Upper lobe of left lung (tissue), 6 donors: ENCODE measurements around the gene MOBP. TPM values are rescaled to one million over a fixed set of nuclear protein-coding genes. Genes with fewer than 3 reads are reported as not detected.

Source experiments
- ATAC-seq, 2 donors: fragments of 200-7000 bp; cut with Tn5 transposase; one replicate each; pipeline ENCODE4 v1.9.1; 2022; ENCODE audit warnings: mild to moderate bottlenecking in 2 of 2, moderate library complexity in 2 of 2; ENCODE audit not compliant: low FRiP score in 2 of 2
- DNase-seq, 2 donors: peaks; one replicate each; pipeline ENCODE4 v3.0.0-alpha.2; 2019 to 2020
- H3K27ac ChIP-seq, 4 donors: fragments of 200-600 bp; sonication (generic); one replicate each; pipeline ENCODE4 v1.5.1; 2016 to 2019
- H3K27me3 ChIP-seq, 4 donors: fragments of 200-600 bp; sonication (generic); one replicate each; pipeline ENCODE4 v1.5.1; 2017 to 2019
- H3K36me3 ChIP-seq, 4 donors: fragments of 200-600 bp; sonication (generic); one replicate each; pipeline ENCODE4 v1.5.1; 2016 to 2019
- H3K4me1 ChIP-seq, 4 donors: fragments of 200-600 bp; sonication (generic); one replicate each; pipeline ENCODE4 v1.5.1; 2018 to 2019
- H3K4me3 ChIP-seq, 4 donors: fragments of 200-600 bp; sonication (generic); one replicate each; pipeline ENCODE4 v1.5.1; 2017 to 2019; ENCODE audit warnings: mild to moderate bottlenecking in 2 of 4, moderate library complexity in 1 of 4
- H3K9me3 ChIP-seq, 4 donors: fragments of 200-600 bp; sonication (generic); one replicate each; pipeline ENCODE4 v1.5.1; 2018 to 2019
- EP300 ChIP-seq, 4 donors: sonication (generic); formaldehyde crosslinking; IDR thresholded peaks; one replicate each; pipeline ENCODE4 v1.5.1; 2017; ENCODE audit warnings: antibody characterized with exemption in 4 of 4, control low read depth in 2 of 4
- POLR2A ChIP-seq, 4 donors: fragments of 450-650 bp; IDR thresholded peaks; one replicate each; pipeline ENCODE4 v1.5.1; 2016 to 2017; ENCODE audit warnings: antibody characterized with exemption in 4 of 4, mild to moderate bottlenecking in 2 of 4
- POLR2AphosphoS5 ChIP-seq, 2 donors: sonication (generic); formaldehyde crosslinking; IDR thresholded peaks; one replicate each; pipeline ENCODE4 v1.5.1; 2017; ENCODE audit warnings: antibody characterized with exemption in 2 of 2
- WGBS, 2 donors: methylation state at CpG; one replicate each; pipeline ENCODE4 v1.1.5; 2017 to 2018; 5-methylcytosine and 5-hydroxymethylcytosine counted together
- total RNA-seq, 6 donors: library from RNA; depleted of rRNA in 4 of 6; stranded (reverse); fragments of >200 nt in 4 of 6; gene quantifications; one replicate each; pipeline versions ENCODE4 v1.1.0 to v1.2.1, GENCODE V29; 2016 to 2021
- TF ChIP-seq, protein P1 (sequence below), 6 experiments: fragments of 450-650 bp in 4 of 6; fragments of 200-600 bp in 2 of 6; sonication (generic) in 2 of 6; IDR thresholded peaks; one replicate each; pipeline ENCODE4 v1.5.1; 2016 to 2019; ENCODE audit warnings: antibody characterized with exemption in 6 of 6
- donor health status: DM: no; HTN: no; CAD: no; lungs with moderate emphysema.
- donor health status: DM: no; HTN: yes; CAD: no; lungs with severe emphysema.

MOBP gene
- total RNA-seq, 6 donors from 2014 or later: 0.22 TPM; not detected in 5

DNA sequence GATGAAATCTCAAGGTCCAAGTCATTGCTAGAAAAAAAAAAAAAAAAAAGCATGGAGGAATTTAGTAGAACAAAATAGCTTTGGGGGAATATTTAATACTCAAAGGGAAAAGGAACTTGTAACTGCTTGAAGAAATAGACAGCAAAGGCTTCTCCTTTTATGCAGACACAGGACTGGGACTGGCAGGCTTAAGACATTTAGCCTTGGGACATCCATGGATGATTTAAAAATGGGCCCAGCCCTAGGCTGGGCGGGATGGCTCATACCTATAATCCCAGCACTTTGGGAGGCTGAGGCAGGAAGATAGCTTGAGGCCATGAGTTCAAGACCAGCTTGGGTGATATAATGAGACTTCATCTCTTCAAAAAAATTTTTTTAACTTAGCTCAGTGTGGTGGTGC is 41.2 kb upstream of the MOBP start:
- no peaks in the 10 kb centered on the region for H3K9me3 ChIP-seq
- H3K36me3 ChIP-seq: no peaks in the 10 kb centered on the region
- DNase-seq: no peak
- TF ChIP-seq EP300 (IDR thresholded peaks at IDR 0.05): no peak
- no peak for TF ChIP-seq POLR2A (IDR thresholded peaks at IDR 0.05)
- TF ChIP-seq, protein P1, sequence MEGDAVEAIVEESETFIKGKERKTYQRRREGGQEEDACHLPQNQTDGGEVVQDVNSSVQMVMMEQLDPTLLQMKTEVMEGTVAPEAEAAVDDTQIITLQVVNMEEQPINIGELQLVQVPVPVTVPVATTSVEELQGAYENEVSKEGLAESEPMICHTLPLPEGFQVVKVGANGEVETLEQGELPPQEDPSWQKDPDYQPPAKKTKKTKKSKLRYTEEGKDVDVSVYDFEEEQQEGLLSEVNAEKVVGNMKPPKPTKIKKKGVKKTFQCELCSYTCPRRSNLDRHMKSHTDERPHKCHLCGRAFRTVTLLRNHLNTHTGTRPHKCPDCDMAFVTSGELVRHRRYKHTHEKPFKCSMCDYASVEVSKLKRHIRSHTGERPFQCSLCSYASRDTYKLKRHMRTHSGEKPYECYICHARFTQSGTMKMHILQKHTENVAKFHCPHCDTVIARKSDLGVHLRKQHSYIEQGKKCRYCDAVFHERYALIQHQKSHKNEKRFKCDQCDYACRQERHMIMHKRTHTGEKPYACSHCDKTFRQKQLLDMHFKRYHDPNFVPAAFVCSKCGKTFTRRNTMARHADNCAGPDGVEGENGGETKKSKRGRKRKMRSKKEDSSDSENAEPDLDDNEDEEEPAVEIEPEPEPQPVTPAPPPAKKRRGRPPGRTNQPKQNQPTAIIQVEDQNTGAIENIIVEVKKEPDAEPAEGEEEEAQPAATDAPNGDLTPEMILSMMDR (IDR thresholded peaks at IDR 0.05): no peak
- TF ChIP-seq POLR2AphosphoS5 (IDR thresholded peaks at IDR 0.05): no peak
- H3K4me1 ChIP-seq: no peaks in the 10 kb centered on the region
- ATAC-seq: no peak
- H3K27ac ChIP-seq: no peak overlapping the region
- WGBS, 2 donors: 50% methylated on average over 1 of the region's 1 CpG
- H3K27me3 ChIP-seq: no peaks in the 10 kb centered on the region
- H3K4me3 ChIP-seq: no peak overlapping the region

DNA sequence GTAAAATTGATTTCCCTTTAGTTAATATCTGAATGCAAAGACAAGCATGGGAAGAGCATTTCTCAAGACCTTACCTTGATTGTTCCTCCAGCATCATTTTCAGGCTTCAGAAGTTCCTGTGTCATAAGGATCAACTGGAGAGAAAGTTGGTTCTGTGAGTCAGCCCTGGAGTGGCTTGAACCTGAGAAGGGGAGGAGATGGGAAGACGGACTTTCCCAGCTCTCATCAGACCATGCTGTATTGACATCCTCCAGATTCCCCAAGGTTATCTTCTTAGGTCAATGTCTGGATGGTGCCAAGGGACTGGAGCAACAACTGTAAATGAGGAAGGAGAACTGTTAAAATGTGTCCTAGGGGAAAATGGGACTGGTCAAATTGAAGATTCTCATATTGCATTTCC is 40.0 kb upstream of the MOBP start:
- ATAC-seq: no peak
- no peaks in the 10 kb centered on the region for H3K36me3 ChIP-seq
- 76 to 91% methylated on average over 1 of the region's 1 CpG for WGBS, 2 donors
- H3K4me1 ChIP-seq: no peaks in the 10 kb centered on the region
- no peaks in the 10 kb centered on the region for H3K27me3 ChIP-seq
- DNase-seq: no peak
- H3K4me3 ChIP-seq: no peak overlapping the region
- no peak overlapping the region for H3K27ac ChIP-seq
- no peaks in the 10 kb centered on the region for H3K9me3 ChIP-seq
- TF ChIP-seq EP300 (IDR thresholded peaks at IDR 0.05): no peak
- TF ChIP-seq, protein P1 (IDR thresholded peaks at IDR 0.05): no peak
- no peak for TF ChIP-seq POLR2AphosphoS5 (IDR thresholded peaks at IDR 0.05)
- TF ChIP-seq POLR2A (IDR thresholded peaks at IDR 0.05): no peak

DNA sequence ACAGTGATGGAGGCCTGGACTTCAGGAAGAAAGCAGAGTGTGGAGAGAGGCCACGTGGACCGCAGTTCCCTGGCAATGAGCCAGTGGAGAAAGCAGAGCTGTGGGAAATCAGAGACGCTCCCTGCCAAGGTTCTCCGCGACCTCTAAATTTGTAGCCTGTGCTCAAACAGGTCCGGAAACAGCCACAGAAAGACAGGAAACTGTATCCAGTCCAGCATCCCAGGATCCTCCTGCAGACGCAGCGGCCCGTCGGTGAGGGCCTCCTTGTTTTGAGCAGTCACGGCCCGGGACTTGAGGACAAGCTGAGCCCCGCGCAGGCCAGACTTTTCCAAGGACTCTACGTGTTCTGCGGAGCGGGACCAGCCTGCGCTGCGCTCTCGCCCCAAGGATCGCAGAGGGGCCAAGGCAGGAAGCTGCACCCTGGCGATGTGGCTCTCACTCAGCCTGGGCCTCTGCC is 38.7 kb upstream of the MOBP start:
- no peak overlapping the region for H3K4me3 ChIP-seq
- H3K27me3 ChIP-seq: no peaks in the 10 kb centered on the region
- peak overlapping the region in 2 of 4 donors; percentile 40 to 43 for H3K27ac ChIP-seq
- no peaks in the 10 kb centered on the region for H3K36me3 ChIP-seq
- DNase-seq (peak in 1 of 2 donors; percentile 78), ATAC-seq (no peak)
- 38 to 59% methylated on average over 15 to 22 of the region's 22 CpGs for WGBS, 2 donors
- H3K9me3 ChIP-seq: no peaks in the 10 kb centered on the region
- TF ChIP-seq POLR2A (IDR thresholded peaks at IDR 0.05) (no peak), POLR2AphosphoS5 (IDR thresholded peaks at IDR 0.05) (no peak), EP300 (IDR thresholded peaks at IDR 0.05) (no peak)
- TF ChIP-seq, protein P1 (IDR thresholded peaks at IDR 0.05): no peak
- H3K4me1 ChIP-seq: peaks cover 3 to 7% (median 5%) of the 10 kb centered on the region in 4 donors

DNA sequence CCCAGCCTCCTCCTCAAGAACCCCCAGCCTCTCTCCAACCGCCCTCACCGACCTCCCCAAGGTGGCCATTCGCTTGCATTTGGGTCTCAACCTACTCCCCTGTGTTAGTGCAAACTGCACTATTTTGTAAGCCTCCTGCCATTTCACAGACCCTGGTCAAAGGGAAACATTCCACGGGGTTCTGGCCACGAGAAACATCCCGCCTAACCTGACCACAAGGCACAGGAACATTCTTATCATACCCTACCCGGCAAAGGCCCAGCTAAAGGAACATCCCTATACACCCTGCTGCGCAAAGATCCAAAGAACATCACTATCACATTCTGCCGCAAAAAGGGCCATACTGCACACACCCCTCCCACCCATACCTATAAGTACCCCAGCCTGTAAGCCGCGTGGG is 38.0 kb upstream of the MOBP start:
- WGBS, 2 donors: 89 to 91% methylated on average over 11 of the region's 11 CpGs
- TF ChIP-seq POLR2A (IDR thresholded peaks at IDR 0.05): no peak
- TF ChIP-seq EP300 (IDR thresholded peaks at IDR 0.05): no peak
- TF ChIP-seq, protein P1 (IDR thresholded peaks at IDR 0.05): no peak
- TF ChIP-seq POLR2AphosphoS5 (IDR thresholded peaks at IDR 0.05): no peak
- ATAC-seq (no peak), DNase-seq (no peak)
- H3K4me3 ChIP-seq: no peak overlapping the region
- no peaks in the 10 kb centered on the region for H3K36me3 ChIP-seq
- H3K27ac ChIP-seq: peak overlapping the region in 2 of 4 donors; percentile 40 to 43
- no peaks in the 10 kb centered on the region for H3K9me3 ChIP-seq
- H3K4me1 ChIP-seq: peaks cover 3 to 10% (median 5%) of the 10 kb centered on the region in 4 donors
- no peaks in the 10 kb centered on the region for H3K27me3 ChIP-seq

DNA sequence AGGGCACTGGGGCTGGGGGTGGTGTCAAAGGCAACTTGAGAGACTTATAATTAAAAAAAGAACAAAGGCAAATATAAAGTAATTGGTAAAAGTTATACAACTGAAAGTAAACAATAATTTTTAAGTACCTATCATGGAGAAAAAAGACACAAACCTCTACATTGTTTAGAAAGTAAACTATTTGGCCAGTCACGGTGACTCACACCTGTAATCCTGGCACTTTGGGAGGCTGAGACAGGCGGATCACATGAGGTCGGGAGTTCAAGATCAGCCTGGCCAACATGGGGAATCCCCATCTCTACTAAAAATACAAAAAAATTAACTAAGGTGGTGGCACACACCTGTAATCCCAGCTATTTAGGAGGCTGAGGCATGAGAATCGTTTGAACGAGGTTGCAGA is 35.1 kb upstream of the MOBP start:
- ATAC-seq (no peak), DNase-seq (no peak)
- Histone ChIP-seq H3K36me3 (no peaks in the 10 kb centered on the region), H3K4me3 (no peak overlapping the region), H3K27me3 (no peaks in the 10 kb centered on the region), H3K27ac (no peak overlapping the region), H3K9me3 (no peaks in the 10 kb centered on the region), H3K4me1 (peaks cover 3 to 10% (median 5%) of the 10 kb centered on the region in 4 donors)
- 81 to 91% methylated on average over 5 of the region's 5 CpGs for WGBS, 2 donors
- TF ChIP-seq POLR2AphosphoS5 (IDR thresholded peaks at IDR 0.05) (no peak), EP300 (IDR thresholded peaks at IDR 0.05) (no peak), POLR2A (IDR thresholded peaks at IDR 0.05) (no peak)
- TF ChIP-seq, protein P1 (IDR thresholded peaks at IDR 0.05): no peak
